ENCODE data around the gene ARHGAP35.

- TF ChIP-seq CTCF (IDR thresholded peaks at IDR 0.05): no peak
- TF ChIP-seq POLR2AphosphoS5 (IDR thresholded peaks at IDR 0.05): no peak
- no peak for TF ChIP-seq POLR2A (IDR thresholded peaks at IDR 0.05)
Measured at GRCh38 chr19:46839752-46840497, 20.9 kb upstream of the ARHGAP35 start.
